HG02981 (cell line): ENCODE measurements around the gene CLDN1.
"Not testable (repeated sequence)": the region's sequence is repeated elsewhere in the genome, so short reads cannot be mapped to it uniquely, and the experiment has no call there.

Experiments
- ATAC-seq: cut with Tn5 transposase; IDR thresholded peaks from one replicate; pipeline ENCODE4 v1.9.1; 2021; ENCODE audit warnings: mild to moderate bottlenecking, moderate library complexity; ENCODE audit not compliant: unreplicated experiment

Gene CLDN1

DNA sequence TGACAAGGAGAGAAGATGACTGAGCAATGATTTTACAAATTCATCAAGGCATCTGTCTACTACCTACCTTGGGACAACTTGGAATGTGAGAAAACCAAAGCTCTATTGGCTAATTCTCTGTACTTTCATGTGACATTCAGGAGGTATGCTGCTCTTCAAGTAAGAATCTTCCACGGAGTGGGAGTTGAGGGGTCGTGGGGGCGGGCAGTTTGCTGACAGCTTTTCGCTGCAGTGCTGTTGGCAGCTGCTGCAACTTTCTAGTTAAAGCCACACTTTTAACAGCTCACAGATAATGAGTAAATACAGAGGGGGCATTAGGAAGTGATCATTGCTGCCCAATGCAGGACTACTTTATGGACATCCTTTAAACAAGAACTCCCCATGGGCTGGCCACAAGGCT, 22.3 kb downstream of the CLDN1 start:
- ATAC-seq, result no peak

DNA sequence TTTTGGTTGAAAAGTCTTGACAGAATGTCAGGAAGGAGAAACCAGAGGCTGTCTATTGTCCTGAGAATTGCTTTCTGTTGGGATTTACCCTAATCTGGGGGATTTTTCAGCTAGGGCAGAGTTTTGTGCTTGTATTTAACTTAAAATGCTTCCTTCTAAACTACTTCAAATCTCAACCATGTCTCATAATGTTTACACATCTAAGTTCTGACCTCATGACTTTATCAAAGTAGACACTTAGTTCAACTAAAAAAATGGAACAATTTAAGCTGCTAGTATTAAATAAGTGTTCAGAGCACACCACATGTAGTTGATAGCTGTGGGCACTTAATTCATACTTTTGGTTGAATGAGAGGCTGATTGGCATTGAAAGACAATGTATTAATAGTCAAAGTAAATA, 28.2 kb downstream of the CLDN1 start:
- no peak for ATAC-seq

DNA sequence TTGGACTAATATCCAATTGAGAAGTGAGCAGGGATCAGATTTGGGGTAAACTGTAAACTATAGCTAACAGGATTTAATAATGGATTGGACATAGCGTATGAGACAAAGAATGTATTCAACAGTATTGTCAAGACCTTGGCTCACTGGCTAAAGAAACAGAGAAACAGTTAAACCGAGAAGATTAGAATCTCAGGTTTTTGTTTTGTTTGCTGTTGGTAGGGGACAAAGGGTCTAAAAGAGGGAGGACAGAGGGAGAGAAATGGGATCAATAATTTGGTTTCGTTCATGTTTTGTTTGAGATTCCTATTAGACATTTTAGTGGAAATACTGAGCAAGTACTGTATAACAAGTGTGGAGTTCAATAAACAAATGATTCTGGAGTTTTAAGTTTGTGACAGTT, 28.6 kb downstream of the CLDN1 start:
- no peak for ATAC-seq

DNA sequence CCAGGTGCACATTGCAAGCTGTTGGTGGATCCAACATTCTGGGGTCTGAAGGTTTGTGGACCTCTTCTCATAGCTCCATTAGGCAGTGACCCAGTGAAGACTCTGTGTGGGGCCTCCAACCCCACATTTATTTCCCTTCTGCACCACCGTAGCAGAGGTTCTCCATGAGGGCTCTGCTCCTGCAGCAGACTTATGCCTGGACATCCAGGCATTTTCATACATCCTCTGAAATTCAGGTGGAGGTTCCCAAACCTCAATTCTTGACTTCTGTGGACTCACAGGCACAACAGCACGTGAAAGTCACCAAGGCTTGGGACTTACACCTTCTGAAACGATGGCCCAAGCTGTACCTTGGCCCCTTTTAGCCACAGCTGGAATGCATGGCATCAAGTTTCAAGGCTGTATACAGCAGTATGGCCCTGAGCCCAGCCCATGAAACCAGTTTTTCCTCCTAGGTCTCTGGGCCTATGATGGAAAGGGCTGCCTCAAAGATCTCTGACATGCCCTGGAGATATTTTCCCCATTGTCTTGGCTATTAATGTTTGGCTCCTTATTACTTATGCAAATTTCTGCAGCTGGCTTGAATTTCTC, 30.2 kb downstream of the CLDN1 start:
- no peak for ATAC-seq

DNA sequence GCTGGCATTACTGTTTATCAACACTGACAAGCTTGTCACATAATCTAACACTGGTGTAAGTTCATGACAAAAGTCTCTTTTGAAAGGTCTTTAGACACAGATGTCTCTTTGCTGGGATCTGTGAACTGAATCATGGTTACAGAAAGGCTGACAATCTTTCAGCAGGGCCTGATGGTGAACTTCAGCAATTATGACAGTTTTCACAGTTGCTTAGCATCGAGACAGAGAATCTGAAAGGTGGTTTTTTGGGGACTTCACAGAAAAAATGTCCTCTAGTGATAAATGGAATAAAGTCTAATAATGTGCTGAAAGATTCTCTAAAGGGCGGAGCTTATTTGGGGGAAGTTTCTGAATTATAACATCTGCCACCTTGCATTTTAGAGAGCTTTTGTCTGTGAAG, 32.3 kb downstream of the CLDN1 start:
- no peak for ATAC-seq

DNA sequence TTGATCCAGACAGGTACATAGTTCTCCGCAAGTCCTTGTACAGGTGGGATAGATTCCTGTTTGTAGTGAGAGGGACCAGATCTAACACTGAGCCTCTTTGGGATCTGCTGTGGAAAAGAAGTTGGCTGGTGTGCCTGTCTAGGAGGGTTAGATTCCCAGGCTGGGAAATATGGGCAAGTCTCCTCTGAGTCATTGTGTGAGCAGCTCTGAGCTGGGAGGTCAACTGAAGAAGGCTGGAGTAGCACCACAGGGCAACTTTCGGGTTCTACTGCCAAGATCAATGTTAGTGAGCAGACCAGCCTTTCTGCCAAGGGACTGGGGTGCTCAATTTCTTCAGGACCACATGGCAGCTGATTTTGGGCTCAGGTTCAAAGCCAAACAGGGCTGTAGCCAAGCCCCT, 33.4 kb downstream of the CLDN1 start:
- no peak for ATAC-seq

DNA sequence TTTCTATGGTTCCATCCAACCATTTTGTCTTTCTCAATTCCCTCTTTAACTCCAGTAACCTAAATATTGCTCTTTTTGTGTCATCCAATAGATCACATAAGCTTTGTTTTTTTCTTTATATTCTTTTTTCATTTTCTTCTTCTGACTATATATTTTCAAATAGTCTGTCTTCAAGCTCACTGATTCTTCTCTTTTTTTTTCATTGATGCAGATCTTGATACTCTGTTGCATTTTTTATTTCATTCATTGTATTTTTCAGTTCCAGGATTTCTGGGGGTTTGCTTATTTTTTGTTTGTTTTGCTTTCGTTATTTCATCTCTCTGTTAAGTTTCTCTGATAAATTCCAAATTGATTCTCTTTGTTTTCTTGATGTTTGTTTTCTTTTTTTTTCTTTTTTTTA, 36.2 kb downstream of the CLDN1 start:
- no peak for ATAC-seq

DNA sequence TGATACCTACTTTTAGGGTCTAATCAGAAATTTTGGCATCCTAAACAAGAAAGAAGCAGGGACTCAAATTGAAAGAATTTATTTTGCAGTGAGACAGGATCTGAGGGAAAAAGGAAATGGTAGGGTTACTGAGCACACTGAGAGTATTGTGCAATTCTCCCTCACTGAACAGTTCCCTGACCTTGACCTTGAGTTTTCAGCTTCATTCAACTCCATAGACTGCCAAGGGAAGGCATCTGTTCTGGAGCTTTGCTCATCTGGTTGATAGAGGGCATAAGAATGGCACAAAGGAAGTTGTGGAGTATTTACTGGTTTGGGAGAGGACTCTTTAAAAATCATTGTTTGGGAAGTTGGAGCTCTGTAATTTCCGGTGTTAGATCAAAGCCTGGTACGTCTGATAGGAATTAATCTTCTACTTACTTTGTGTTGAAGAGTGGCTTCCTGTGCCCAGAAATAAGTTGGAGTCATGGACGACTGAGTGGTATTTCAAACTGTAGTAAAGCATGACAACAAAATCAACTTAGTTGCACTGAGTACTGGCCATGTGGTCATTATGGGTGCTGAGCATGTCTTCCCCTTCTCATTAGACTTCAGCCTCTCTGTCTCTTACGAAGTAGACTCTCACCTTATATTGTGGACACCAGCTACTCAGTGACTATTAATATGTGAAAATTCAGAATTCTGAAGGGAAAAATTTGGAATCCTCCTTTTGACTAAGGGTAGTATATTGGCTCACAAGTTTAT, 40.8 kb downstream of the CLDN1 start:
- no peak for ATAC-seq

DNA sequence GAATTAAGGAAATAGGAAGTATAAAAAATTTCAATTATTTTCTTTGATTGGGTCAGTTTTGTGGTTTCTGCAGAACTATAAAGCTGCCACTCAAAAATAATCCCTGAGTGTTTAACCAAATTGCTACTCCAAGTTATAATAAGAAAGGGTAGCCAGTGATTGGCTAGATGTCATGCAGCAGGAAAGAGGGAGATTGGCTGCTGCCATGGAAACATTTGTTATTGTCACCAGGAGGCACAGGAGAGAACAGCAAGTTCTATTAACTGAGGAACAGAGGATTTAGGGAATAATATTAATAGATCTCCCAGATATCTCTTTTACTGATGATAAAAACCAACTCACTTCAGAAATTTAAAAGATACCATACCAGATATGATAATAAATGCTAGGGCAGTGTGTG, 42.6 kb downstream of the CLDN1 start:
- no peak for ATAC-seq

DNA sequence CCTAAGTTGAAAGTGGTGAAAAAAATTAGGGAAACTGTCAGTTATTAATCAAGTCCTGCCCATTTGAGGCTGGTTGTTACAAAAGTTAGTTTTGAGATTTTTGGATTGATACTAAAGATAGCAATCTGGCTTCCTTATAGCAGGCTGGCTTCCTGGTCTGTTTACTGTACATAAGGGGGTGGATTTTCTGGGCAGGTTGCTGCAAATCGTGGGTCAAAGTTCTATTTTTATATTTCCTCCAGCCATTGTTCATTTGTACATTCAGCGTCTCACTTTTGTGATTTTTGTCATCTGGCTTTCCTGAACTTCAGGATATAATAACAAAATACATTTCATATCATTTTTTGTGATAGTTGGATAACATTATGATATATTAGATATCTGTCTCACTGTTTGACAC, 49.5 kb downstream of the CLDN1 start:
- ATAC-seq, result no peak

DNA sequence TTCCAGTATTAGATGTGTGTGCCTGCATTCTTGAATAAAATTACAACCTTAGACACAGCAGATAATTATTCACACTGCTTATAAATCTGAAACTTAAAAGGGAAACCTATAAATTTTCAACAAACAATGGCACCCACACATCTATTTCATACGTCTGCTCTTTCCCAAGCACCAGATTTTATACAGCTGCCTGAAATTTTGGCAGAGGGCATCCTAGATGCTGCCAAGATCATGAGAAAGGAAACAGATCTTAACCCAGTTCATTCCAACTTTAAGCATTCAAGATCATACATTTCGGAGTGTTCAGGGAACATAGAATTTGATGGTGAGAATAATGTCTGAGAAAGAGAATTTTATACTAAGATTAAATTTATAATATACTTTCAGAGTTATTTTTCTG, 53.1 kb downstream of the CLDN1 start:
- ATAC-seq, result no peak

DNA sequence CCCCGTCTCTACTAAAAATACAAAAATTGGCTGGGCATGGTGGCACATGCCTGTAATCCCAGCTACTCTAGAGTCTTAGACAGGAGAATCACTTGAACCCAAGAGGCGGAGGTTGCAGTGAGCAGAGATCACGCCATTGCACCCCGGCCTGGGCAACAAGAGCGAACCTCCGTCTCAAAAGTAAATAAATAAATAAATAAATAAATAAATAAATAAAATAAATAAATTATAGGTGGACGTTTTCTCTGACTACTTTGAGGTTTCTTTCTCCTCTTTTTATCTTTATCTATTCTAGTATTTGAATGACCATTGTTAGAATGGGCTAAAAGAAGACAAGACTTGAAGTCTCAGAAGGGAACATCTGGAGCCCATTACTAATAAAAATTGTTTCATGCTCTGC, 54.8 kb downstream of the CLDN1 start:
- ATAC-seq, result not testable (repeated sequence)

DNA sequence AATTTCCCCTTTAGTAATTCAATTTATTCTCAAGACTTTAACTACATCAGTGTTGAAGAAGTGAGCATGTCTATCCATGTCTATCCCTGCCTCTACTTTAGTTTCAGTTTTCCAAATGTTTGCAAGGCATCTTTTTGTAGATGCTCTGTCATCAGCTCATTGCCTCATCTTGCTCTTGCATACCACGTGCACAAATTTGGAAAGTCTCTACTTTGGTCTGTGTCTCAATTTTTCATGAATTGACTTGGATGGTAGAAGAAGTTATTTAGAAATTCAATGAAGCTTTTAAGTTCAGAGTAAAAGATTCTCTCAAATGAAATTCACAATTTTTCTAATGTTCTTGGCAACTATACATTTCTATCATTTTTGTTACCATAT, 55.3 kb downstream of the CLDN1 start:
- ATAC-seq, result no peak

DNA sequence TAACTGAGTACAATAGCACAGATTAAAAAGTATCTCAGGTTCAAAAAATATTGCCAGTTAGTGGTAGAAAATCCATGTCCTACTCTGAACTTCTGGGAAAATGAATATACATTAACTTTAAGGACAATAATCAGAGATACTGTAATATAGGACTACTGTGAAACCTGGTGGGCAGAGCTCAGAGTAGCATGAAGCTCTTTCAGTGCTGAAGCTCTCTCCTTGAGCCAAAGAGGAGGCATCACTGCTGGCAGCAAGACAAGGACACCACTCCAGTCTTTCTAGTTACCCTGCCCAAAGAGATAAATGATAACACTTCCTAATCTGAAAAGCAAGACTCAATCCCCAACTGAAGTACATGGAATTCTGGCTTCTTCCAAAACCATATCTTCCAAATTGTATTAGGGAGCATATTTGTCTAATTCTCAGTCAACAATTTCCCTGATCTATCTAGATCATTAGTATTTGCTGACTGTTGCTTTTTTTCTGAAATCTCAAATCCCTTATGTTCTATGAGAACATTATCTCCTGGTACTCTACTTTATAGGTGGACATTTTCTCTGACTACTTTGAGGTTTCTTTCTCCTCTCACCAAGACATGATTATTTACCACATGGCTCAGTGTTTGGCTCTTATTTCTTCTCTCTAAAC, 55.9 kb downstream of the CLDN1 start:
- ATAC-seq, result no peak

DNA sequence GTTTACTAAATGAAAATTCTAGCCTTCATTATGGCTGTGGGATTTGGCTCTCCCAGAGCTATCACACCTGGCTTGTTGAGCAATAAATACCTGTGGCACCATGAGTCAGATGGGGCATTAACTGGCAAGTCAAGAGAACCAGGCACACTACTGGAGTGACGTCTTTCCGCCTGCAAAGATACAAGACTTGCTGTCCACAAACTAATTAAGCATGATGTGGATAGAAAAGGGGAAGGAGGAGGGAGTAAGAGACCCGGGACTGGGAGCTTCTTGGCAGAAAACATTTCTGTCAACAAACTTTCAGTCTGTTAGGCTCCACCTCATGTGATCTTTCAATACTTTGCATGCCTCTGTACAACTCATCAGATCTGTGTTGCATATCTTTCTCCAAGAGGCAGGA, 56.5 kb downstream of the CLDN1 start:
- ATAC-seq, result no peak

DNA sequence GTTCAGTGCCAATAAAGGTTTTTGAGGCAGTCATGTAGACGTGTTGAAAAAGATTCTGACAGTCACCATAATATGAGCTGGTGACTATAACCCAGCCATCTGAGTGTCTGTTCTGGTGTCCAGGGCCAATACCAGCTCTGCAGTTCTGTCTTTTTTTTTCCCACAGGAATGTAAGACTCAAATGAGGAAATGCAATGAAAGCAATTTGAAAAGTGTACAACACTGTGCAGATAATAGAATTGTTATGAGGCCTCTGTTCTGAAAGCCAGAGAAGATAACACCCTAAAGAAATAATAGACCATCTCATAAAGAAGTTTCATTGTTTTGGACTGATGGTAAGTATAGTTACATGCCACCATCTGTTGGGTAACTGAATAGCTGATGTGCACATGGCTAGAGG, 57.1 kb downstream of the CLDN1 start:
- no peak for ATAC-seq

DNA sequence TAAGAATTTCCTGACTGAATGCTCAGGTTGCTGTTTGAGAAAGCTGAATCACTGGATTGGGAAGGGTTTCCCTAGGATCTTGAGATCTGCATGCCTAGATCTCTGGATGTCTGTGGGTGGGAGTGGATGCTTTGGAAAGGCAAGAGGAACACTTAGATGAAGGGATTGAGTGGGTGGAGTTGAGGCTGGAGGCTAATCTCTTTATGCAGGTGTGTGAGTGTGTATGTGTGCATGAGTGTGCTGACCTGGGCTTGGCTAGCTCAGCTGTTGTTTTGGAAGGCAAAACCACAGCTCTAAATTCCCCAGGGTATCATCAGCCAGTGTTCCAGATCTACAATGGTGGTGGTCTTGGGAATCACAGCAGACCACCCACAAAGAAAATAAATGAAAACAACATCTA, 60.5 kb downstream of the CLDN1 start:
- no peak for ATAC-seq

DNA sequence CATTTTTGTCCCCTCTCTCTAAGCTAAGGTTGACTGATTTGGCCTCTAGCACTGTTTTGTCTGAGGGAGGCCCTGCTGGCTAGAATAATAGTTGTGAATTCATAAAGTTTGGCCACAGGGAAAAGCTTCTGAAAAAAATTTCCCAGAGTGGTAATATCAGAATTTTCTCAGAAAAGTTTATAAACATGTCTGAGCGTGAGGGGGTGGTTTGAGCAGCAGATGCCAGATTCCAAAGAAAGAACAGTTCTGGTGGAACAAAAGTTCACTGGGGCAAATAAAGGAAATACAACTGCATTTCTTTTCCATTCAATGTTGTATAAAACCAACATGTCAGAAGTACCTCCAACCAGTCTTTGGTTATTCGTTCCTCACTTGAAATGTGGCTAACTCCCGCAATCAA, 61.2 kb downstream of the CLDN1 start:
- no peak for ATAC-seq

DNA sequence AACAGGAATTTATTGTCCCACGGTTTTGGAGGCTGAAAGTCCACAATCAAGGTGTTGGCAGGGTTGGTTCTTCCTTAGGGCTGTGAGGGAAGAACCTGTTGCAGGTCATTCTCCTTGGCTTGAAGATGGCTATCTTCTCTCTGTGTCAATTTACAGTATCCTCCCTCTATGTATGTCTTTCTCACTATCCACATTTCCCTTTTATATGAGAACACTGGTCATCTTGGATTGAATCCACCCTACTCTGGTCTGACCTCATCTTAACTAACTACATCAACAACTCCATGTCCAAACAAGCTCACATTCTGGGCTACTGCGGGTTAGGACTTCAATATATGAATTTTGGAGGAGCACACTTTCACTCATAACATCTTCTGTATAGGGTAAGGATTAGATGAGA, 61.9 kb downstream of the CLDN1 start:
- ATAC-seq, result no peak

DNA sequence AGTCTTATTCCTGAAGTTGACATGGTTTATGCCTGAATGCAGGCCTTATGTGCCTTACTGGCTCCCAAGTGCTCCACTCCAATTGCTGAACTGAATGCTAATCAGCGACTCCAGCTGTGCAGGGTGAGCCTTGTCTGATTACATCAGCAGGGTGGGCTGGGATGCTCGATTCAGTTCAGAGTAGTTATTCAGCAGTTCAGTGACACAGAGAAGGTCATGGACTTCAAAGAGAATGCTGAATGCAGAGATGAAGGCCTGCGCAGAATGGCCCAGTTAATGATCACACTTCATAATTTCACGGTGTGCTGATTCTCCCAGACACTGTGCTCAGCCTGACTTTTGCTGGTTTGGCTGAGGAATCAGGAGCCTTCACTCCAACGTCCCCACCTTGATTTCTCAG, 63.6 kb downstream of the CLDN1 start:
- ATAC-seq, result no peak
